Stimulated activated naive B cell treated with anti-CD40 and anti-IgM and Interleukin-4, amounts not matched to agents 10 μg/mL and 1 μg/mL and 100 μg/mL, for 72 hours (primary cell): ENCODE data around the gene SIGLEC5.
A peak's percentile ranks its signal among the peaks of the same experiment; 100 is the strongest.

Experiments used
- ATAC-seq, 2 donors: fragments of 150-1000 bp; cut with Tn5 transposase; replicated peaks; 2 replicates each; pipeline ENCODE4 v1.10.0; 2021; ENCODE audit warnings: moderate library complexity in 1 of 2
- DNase-seq: peaks from one replicate; pipeline ENCODE4 v3.0.0; 2021
- H3K27ac Mint-ChIP-seq: one replicate; pipeline ENCODE4 v1.8.0; 2022; ENCODE audit warnings: mild to moderate bottlenecking, mixed read lengths
- H3K27me3 Mint-ChIP-seq, 2 donors: one replicate each; pipeline ENCODE4 v1.8.0; 2022; ENCODE audit warnings: mixed read lengths in 2 of 2
- H3K36me3 Mint-ChIP-seq, 2 donors: one replicate each; pipeline ENCODE4 v1.8.0; 2022; ENCODE audit warnings: mixed read lengths in 2 of 2, mild to moderate bottlenecking in 1 of 2
- H3K4me1 Mint-ChIP-seq, 2 donors: one replicate each; pipeline ENCODE4 v1.8.0; 2022; ENCODE audit warnings: mixed read lengths in 2 of 2, mild to moderate bottlenecking in 1 of 2
- H3K4me3 Mint-ChIP-seq, 2 donors: one replicate each; pipeline ENCODE4 v1.8.0; 2022; ENCODE audit warnings: mild to moderate bottlenecking in 2 of 2, mixed read lengths in 2 of 2, moderate library complexity in 1 of 2
- H3K9me3 Mint-ChIP-seq, 2 donors: one replicate each; pipeline ENCODE4 v1.8.0; 2022; ENCODE audit warnings: mixed read lengths in 2 of 2, mild to moderate bottlenecking in 1 of 2

Gene SIGLEC5

DNA sequence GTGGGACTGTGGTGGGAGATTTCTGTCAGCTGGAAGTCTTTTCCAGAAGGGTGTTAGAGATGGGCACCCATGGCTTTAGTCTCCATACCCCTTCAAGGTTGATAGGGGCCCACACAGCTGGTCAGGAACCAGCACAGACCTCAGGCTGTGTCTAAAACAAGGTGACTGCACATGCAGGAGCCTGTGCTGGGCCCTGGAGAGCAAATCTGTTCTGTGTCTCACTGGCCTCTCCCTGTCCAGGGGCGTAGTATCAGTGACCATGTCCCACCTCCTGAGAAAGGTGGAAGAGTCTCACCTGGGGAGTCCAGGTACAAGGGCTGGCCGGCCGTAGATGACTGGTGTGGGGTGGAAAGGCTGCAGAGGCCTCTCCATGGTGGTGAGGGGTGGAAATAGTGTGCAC, 39.8 kb downstream of the SIGLEC5 start:
- Mint-ChIP-seq H3K27me3 (no peaks in the 10 kb centered on the region), H3K4me3 (no peak overlapping the region), H3K27ac (no peak overlapping the region), H3K9me3 (peaks cover 6 to 14% of the 10 kb centered on the region in 2 donors), H3K4me1 (peaks cover 21 to 42% of the 10 kb centered on the region in 2 donors), H3K36me3 (peaks cover 44 to 57% of the 10 kb centered on the region in 2 donors)
- ATAC-seq (no peak), DNase-seq (no peak)

DNA sequence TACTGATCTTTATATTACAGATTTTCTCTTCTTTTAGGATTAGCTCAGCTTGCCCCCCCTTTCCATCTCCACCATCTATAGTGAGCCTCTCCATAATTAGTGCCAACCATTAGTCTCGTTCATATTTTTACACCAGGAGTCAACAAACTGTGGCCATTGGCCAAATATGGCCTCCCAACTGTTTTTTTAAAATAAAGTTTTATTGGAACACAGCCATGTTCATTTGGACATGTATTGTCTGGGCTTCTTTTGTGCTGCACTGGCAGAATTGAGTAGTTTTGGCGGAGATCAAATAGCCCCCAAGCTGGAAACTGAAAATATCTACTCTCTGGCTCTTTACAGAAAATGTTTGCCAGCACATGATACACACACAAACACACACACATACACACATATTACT, 40.7 kb downstream of the SIGLEC5 start:
- H3K9me3 Mint-ChIP-seq: peaks cover 7 to 19% of the 10 kb centered on the region in 2 donors
- peaks cover 15 to 33% of the 10 kb centered on the region in 2 donors for H3K4me1 Mint-ChIP-seq
- no peak overlapping the region for H3K4me3 Mint-ChIP-seq
- no peaks in the 10 kb centered on the region for H3K27me3 Mint-ChIP-seq
- H3K36me3 Mint-ChIP-seq: peaks cover 52 to 63% of the 10 kb centered on the region in 2 donors
- DNase-seq (no peak), ATAC-seq (no peak)
- H3K27ac Mint-ChIP-seq: no peak overlapping the region

DNA sequence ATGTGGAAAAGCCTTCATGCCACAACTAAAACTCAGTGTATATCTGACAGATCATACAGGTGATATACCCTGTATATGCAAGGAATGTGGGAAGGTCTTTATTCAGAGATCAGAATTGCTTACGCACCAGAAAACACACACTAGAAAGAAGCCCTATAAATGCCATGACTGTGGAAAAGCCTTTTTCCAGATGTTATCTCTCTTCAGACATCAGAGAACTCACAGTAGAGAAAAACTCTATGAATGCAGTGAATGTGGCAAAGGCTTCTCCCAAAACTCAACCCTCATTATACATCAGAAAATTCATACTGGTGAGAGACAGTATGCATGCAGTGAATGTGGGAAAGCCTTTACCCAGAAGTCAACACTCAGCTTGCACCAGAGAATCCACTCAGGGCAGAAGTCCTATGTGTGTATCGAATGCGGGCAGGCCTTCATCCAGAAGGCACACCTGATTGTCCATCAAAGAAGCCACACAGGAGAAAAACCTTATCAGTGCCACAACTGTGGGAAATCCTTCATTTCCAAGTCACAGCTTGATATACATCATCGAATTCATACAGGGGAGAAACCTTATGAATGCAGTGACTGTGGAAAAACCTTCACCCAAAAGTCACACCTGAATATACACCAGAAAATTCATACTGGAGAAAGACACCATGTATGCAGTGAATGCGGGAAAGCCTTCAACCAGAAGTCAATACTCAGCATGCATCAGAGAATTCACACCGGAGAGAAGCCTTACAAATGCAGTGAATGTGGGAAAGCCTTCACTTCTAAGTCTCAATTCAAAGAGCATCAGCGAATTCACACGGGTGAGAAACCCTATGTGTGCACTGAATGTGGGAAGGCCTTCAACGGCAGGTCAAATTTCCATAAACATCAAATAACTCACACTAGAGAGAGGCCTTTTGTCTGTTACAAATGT, 42.7 kb downstream of the SIGLEC5 start:
- Mint-ChIP-seq H3K9me3 (peaks cover 9 to 22% of the 10 kb centered on the region in 2 donors), H3K4me1 (peaks cover 2 to 13% of the 10 kb centered on the region in 2 donors), H3K27me3 (no peaks in the 10 kb centered on the region), H3K27ac (no peak overlapping the region), H3K36me3 (peaks cover 67 to 81% of the 10 kb centered on the region in 2 donors), H3K4me3 (no peak overlapping the region)
- ATAC-seq (no peak), DNase-seq (no peak)

DNA sequence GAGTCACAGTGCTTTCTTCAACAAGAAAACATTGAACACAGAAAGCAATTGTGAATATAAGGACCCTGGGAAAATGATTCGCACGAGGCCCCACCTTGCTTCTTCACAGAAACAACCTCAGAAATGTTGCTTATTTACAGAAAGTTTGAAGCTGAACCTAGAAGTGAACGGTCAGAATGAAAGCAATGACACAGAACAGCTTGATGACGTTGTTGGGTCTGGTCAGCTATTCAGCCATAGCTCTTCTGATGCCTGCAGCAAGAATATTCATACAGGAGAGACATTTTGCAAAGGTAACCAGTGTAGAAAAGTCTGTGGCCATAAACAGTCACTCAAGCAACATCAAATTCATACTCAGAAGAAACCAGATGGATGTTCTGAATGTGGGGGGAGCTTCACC, 43.4 kb downstream of the SIGLEC5 start:
- H3K27me3 Mint-ChIP-seq: no peaks in the 10 kb centered on the region
- ATAC-seq: no peak
- H3K9me3 Mint-ChIP-seq: peaks cover 9 to 22% of the 10 kb centered on the region in 2 donors
- no peak overlapping the region for H3K27ac Mint-ChIP-seq
- peaks cover 0 to 8% of the 10 kb centered on the region in 2 donors for H3K4me1 Mint-ChIP-seq
- DNase-seq: no peak
- no peak overlapping the region for H3K4me3 Mint-ChIP-seq
- peaks cover 73 to 84% of the 10 kb centered on the region in 2 donors for H3K36me3 Mint-ChIP-seq

DNA sequence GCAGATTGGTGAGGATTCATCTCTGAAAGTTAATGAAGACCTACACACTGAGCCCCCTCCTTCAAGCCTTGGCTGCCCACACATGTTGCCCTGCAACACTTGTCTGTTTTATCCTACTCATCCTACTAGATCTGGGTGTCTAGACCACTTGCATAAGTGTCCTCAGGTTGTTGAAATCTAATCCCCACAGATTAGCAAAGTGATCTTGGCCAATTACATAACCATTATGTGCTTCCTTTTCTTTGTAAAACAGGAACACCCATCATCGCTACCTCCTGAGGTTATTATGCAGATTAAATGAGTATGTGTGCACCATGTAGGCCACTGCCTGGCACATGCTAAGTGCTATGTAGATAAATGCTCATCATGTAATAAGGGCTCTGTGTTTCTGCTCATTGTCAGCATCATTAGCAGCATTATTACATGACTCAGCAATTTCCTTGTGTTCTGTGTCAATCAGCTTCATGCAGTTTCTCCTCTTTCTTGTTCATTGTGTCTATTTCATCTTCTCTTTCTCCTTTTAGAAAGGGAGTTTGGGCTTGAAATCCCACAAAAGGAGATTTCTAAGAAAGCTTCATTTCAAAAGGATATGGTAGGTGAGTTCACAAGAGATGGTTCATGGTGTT, 44.0 kb downstream of the SIGLEC5 start:
- no peak overlapping the region for H3K27ac Mint-ChIP-seq
- peaks cover 79 to 89% of the 10 kb centered on the region in 2 donors for H3K36me3 Mint-ChIP-seq
- DNase-seq (no peak), ATAC-seq (no peak)
- peaks cover 0 to 8% of the 10 kb centered on the region in 2 donors for H3K4me1 Mint-ChIP-seq
- H3K27me3 Mint-ChIP-seq: no peaks in the 10 kb centered on the region
- no peak overlapping the region for H3K4me3 Mint-ChIP-seq
- H3K9me3 Mint-ChIP-seq: peaks cover 9 to 22% of the 10 kb centered on the region in 2 donors

DNA sequence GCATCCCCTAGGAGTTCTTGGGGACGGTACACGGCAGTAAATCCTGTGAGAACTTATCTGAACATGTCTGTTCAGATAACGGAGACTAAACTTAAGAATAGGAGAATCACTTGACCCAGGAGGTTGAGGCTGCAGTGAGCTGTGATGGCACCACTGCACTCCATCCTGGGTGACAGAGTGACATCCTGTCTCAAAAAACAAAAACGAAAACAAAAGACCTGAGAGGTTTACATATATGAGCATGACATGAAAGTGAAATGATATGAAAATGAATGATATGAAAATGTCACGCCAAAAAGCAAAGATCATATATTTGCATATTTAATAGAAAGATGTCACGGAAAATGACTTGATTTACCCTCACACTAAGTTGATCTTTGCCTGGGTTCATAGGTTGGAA, 53.4 kb downstream of the SIGLEC5 start:
- Mint-ChIP-seq H3K4me3 (no peak overlapping the region), H3K27me3 (no peaks in the 10 kb centered on the region), H3K9me3 (no peaks in the 10 kb centered on the region), H3K36me3 (peaks cover 40 to 53% of the 10 kb centered on the region in 2 donors), H3K27ac (no peak overlapping the region), H3K4me1 (peaks cover 17 to 26% of the 10 kb centered on the region in 2 donors)
- no peak for DNase-seq
- ATAC-seq: no peak

DNA sequence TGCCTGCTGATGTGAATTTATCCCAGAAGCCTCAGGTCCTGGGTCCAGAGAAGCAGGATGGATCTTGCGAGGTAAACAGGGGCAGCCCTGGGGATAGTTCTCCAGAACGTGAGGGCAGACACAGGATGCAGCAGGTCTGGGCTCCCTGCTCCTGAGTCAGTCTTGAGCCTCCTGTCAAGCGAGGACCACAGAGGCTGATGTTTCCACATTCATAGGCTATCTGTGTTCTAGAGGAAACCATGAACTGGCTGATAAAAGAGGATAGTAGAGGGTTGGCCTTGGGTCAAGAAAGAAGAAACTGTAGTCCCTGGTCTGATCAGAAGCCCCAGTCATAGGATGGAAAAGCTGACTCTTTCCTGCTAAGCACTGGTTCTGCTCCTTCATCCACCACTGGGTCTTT, 56.9 kb downstream of the SIGLEC5 start:
- Mint-ChIP-seq H3K36me3 (peaks cover 28 to 35% of the 10 kb centered on the region in 2 donors), H3K4me3 (no peak overlapping the region), H3K4me1 (peaks cover 22 to 36% of the 10 kb centered on the region in 2 donors), H3K27ac (no peak overlapping the region), H3K27me3 (no peaks in the 10 kb centered on the region), H3K9me3 (no peaks in the 10 kb centered on the region)
- DNase-seq (no peak), ATAC-seq (no peak)

DNA sequence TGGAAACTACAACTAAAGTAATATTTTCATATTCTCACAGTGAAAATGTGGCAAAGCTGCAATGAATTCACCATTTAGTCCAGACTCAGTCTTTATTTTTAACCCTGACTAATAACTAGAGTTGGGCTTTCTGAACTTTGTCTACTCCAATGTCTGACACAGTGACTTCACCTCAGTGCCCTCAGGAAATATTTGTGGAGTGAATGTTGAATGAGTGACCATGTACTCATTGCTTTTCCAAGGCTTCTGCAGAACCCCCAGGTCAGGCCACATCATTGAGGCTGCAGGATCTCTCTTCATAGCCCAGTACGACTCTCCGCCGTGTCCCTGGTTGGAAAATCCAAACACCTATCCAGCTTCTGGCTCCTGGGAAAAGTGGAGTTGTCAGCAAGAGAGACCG, 57.3 kb downstream of the SIGLEC5 start:
- Mint-ChIP-seq H3K9me3 (no peaks in the 10 kb centered on the region), H3K27me3 (no peaks in the 10 kb centered on the region), H3K27ac (no peak overlapping the region)

DNA sequence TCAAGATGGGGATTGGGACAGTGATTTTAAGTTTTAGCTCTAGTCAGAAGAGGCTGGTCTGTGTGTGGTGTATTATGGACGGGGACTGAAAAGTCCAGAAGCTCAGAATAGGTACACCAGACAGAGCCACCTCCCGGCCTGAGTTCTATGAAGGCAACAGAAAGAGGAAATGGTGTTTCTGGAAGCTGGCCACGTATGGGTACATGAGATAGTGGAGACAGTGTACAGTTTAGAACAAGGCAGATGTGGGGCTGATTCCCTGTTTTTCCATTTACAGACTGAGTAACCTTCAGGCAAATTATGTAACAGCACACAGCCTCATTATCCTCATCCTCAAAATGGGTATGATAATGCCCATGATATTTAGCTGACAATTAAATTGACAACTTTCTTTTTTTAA, 57.8 kb downstream of the SIGLEC5 start:
- DNase-seq: no peak
- Mint-ChIP-seq H3K9me3 (no peaks in the 10 kb centered on the region), H3K27me3 (no peaks in the 10 kb centered on the region), H3K27ac (peak overlapping the region; percentile 96), H3K36me3 (peaks cover 26 to 28% of the 10 kb centered on the region in 2 donors), H3K4me1 (peaks cover 22 to 36% of the 10 kb centered on the region in 2 donors), H3K4me3 (peak overlapping the region; percentile 94 to 100)
- peak; percentile 52 to 62 for ATAC-seq

More for the DNA sequence above, 57.3 kb downstream of the SIGLEC5 start:
- ATAC-seq (no peak), DNase-seq (no peak)
- H3K4me3 Mint-ChIP-seq: no peak overlapping the region
- H3K4me1 Mint-ChIP-seq: peaks cover 22 to 36% of the 10 kb centered on the region in 2 donors
- H3K36me3 Mint-ChIP-seq: peaks cover 26 to 31% of the 10 kb centered on the region in 2 donors

DNA sequence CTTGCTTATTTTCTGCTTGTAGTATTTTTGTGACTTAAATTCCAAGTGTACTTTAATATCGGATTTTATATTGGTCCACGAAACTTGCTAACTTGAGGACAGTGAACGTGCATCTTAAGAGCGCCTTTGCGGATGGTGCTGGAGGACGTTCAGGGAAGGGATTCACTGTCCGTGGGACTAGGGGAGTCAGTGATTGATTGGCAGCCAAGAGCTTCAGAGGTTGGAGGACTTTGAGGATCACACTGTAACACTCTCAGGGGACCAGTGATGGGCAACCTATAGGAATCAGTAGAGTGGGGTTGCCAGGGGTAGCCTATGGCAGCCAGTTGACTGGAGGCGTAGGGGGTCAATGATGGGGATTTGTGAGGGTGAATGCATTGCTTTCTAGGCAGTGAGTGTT, 58.6 kb downstream of the SIGLEC5 start:
- peak overlapping the region; percentile 94 to 100 for H3K4me3 Mint-ChIP-seq
- peak overlapping the region; percentile 96 for H3K27ac Mint-ChIP-seq
- DNase-seq (no peak), ATAC-seq (peak in 1 of 2 donors; percentile 26)
- H3K4me1 Mint-ChIP-seq: peaks cover 20 to 28% of the 10 kb centered on the region in 2 donors
- no peaks in the 10 kb centered on the region for H3K27me3 Mint-ChIP-seq
- H3K9me3 Mint-ChIP-seq: no peaks in the 10 kb centered on the region
- H3K36me3 Mint-ChIP-seq: peaks cover 18 to 20% of the 10 kb centered on the region in 2 donors

DNA sequence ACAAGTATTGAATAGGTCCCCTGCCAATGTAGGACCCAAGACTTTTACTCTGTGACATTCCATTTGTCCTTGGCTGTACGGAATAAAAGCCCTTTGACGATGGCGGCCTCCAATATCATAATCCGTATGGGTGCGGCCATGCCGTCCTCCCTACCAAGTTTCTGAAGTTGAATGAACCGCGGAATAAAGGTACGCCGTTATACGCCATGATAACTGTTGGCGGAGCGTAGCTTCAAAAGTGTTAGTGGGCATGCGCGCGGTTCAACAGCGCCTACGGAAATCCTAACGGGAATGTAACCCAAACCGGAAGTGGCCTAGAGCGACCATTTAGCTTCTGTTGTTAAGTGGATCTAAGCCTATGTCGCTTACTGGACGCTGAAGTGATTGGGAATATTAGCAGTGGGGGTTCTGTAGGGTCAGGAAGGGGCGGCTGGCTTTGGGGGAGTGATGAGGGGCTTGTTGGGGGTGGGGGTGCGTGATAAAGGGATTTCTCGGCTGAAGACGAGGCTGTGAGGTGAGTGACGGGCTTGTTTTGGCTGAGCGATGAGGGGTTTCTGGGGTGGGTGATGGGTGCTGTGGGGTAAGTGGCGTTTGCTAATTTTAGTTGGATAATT, 59.1 kb downstream of the SIGLEC5 start, which contains the start of gene ZNF175:
Gene ZNF175, plus strand, starts transcription at position 322 of the 614 bp plus-strand sequence. CDS start 2,047 bp downstream, outside the sequence.
- H3K27me3 Mint-ChIP-seq: no peaks in the 10 kb centered on the region
- H3K36me3 Mint-ChIP-seq: peaks cover 17% of the 10 kb centered on the region in 2 donors
- H3K27ac Mint-ChIP-seq: peak within 1 kb of the TSS; percentile 96
- peak within 1 kb of the TSS; percentile 94 to 100 for H3K4me3 Mint-ChIP-seq
- ATAC-seq: peak; percentile 93 to 96
- H3K9me3 Mint-ChIP-seq: no peaks in the 10 kb centered on the region
- peaks cover 18 to 27% of the 10 kb centered on the region in 2 donors for H3K4me1 Mint-ChIP-seq
- peak; percentile 87 for DNase-seq

DNA sequence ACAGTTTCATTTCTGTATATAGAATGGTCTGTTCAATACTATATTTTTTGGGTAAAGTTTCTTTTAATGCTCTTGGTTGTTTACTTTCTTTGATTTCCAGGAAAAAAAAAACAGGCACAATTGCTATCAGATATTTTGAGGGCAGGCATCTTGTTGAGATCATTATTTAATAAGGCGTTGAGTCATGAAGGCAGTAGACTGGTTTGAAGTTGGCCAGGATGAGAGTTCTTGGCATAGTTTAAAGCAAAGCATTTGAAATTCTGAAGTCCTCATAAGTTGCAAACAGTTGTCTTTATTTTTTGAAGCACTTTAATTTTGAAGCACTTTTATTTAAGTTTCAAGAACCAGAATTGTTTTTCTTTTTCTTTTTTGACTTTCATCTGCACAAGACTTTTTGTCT, 61.7 kb downstream of the SIGLEC5 start:
- Mint-ChIP-seq H3K27me3 (no peaks in the 10 kb centered on the region), H3K9me3 (no peaks in the 10 kb centered on the region), H3K27ac (no peak overlapping the region), H3K4me3 (no peak overlapping the region), H3K4me1 (peaks cover 37 to 47% of the 10 kb centered on the region in 2 donors), H3K36me3 (peaks cover 7 to 9% of the 10 kb centered on the region in 2 donors)
- DNase-seq: no peak
- no peak for ATAC-seq

DNA sequence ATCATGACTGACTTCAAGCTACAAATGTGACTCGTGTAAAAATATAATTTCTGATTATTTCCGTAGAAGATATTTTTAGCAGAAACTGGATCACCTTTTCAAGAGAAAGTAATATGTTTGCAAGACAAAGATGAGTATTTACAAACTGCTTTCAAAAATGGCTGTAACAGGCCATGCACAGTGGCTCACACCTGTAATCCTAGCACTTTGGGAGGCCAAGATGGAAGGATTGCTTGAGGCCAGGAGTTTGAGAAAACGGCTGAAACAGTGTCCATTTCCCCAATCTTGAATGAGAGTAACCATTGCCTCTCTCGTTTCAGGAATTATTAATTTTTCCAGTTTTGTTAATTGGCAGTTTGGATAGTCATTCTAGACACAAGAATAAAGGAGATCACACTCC, 62.6 kb downstream of the SIGLEC5 start:
- Mint-ChIP-seq H3K4me3 (no peak overlapping the region), H3K36me3 (peaks cover 3 to 6% of the 10 kb centered on the region in 2 donors), H3K9me3 (no peaks in the 10 kb centered on the region), H3K4me1 (peaks cover 34 to 40% of the 10 kb centered on the region in 2 donors), H3K27ac (no peak overlapping the region), H3K27me3 (no peaks in the 10 kb centered on the region)
- DNase-seq: no peak
- ATAC-seq: no peak

DNA sequence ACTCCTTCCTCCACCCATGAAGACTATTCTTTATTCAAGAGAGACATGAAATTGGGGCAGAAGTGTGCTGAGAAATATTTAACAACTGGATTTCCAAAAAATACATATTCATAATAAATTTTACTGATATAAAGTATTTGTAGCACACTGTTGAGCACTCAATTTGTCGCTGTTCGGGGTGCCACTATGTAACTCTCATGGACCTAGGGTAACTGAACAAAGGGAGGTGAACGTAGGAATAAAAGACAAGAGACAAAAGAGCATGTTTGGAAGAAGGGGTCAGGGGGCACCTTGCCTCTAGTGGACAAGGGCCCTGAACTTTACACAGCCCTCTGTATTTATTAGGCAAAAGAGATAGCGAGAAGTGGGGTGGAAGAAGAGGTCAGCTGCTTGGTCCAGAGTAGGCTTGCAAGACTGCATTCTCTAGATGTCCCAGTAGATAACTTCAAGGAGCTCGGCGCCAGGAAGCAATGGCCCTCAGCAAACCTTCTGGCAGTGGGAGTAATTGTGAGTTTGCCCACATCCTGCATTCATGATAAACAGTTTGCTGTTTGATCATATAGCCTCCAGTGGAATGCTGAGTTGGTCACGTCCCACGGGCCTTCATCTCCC, 63.6 kb downstream of the SIGLEC5 start:
- Mint-ChIP-seq H3K4me3 (no peak overlapping the region), H3K4me1 (peaks cover 26 to 30% of the 10 kb centered on the region in 2 donors), H3K9me3 (no peaks in the 10 kb centered on the region), H3K27ac (no peak overlapping the region), H3K27me3 (no peaks in the 10 kb centered on the region), H3K36me3 (peaks cover 3% of the 10 kb centered on the region in 2 donors)
- no peak for DNase-seq
- no peak for ATAC-seq
